NCI-H2196 (cell line): ENCODE measurements around the gene EPB41L2.

Experiments used
- DNase-seq: peaks from one replicate; lab custom pipeline; 2025; ENCODE audit not compliant: unreplicated experiment; lab: John Stamatoyannopoulos, UW

Gene EPB41L2

GRCh38 chr6:130980310-130981032 lies 82.6 kb downstream of the EPB41L2 start:
- DNase-seq: no peak

GRCh38 chr6:130978660-130979396 lies 84.2 kb downstream of the EPB41L2 start:
- no peak for DNase-seq

GRCh38 chr6:130978180-130978579 lies 84.9 kb downstream of the EPB41L2 start:
- DNase-seq: no peak

GRCh38 chr6:130975325-130975724 lies 87.7 kb downstream of the EPB41L2 start:
- no peak for DNase-seq

- no peak for DNase-seq
Measured at GRCh38 chr6:130973521-130974277, 89.3 kb downstream of the EPB41L2 start.

- DNase-seq: no peak
Measured at GRCh38 chr6:130971504-130971903, 91.5 kb downstream of the EPB41L2 start.

GRCh38 chr6:130970839-130971410 lies 92.1 kb downstream of the EPB41L2 start:
- DNase-seq: no peak

GRCh38 chr6:130969791-130970491 lies 93.1 kb downstream of the EPB41L2 start:
- no peak for DNase-seq

GRCh38 chr6:130969166-130969565 lies 93.9 kb downstream of the EPB41L2 start:
- DNase-seq: no peak

GRCh38 chr6:130968476-130968875 lies 94.6 kb downstream of the EPB41L2 start:
- no peak for DNase-seq

- no peak for DNase-seq
Measured at GRCh38 chr6:130967502-130968445, 95.3 kb downstream of the EPB41L2 start.

- no peak for DNase-seq
Measured at GRCh38 chr6:130966344-130966980, 96.6 kb downstream of the EPB41L2 start.

- no peak for DNase-seq
Measured at GRCh38 chr6:130965656-130966055, 97.4 kb downstream of the EPB41L2 start.

GRCh38 chr6:130964808-130965604 lies 98.0 kb downstream of the EPB41L2 start:
- no peak for DNase-seq

- no peak for DNase-seq
Measured at GRCh38 chr6:130964289-130964688, 98.8 kb downstream of the EPB41L2 start.

GRCh38 chr6:130962966-130963365 lies 100.1 kb downstream of the EPB41L2 start:
- DNase-seq: no peak

GRCh38 chr6:130961148-130961547 lies 101.9 kb downstream of the EPB41L2 start:
- no peak for DNase-seq

GRCh38 chr6:130959951-130960350 lies 103.1 kb downstream of the EPB41L2 start:
- DNase-seq: no peak
